Breast epithelium (tissue), 4 donors: Measurements from ENCODE around the gene PLAC1. TPM values are rescaled to one million over a fixed set of nuclear protein-coding genes. Genes with fewer than 3 reads are reported as not detected.

ENCODE experiments used
- DNase-seq, 2 donors: peaks; one replicate each; pipeline ENCODE4 v3.0.0-alpha.2; 2019; ENCODE audit warnings: low spot score in 2 of 2
- H3K27ac ChIP-seq, 2 donors: fragments of 200-600 bp; sonication (generic) in 1 of 2; one replicate each; pipeline ENCODE4 v1.5.1; 2016 to 2019; ENCODE audit warnings: mild to moderate bottlenecking in 1 of 2
- H3K27me3 ChIP-seq, 2 donors: fragments of 200-600 bp; sonication (generic) in 1 of 2; one replicate each; pipeline versions ENCODE4 v1.5.1 to v1.6.0; 2017 to 2019; ENCODE audit warnings: control low read depth in 1 of 2, mild to moderate bottlenecking in 1 of 2
- H3K36me3 ChIP-seq: fragments of 200-600 bp; one replicate; pipeline ENCODE4 v1.5.1; 2019
- H3K4me1 ChIP-seq, 2 donors: fragments of 200-600 bp; sonication (generic); one replicate each; pipeline ENCODE4 v1.5.1; 2016 to 2019; ENCODE audit warnings: control low read depth in 1 of 2
- H3K4me3 ChIP-seq, 3 donors: fragments of 200-600 bp; sonication (generic); 1 replicate in 2 of 3; 2 replicates in 1 of 3; pipeline ENCODE4 v1.5.1; 2016 to 2019; ENCODE audit warnings: mild to moderate bottlenecking in 3 of 3, moderate library complexity in 2 of 3
- H3K9me3 ChIP-seq, 2 donors: fragments of 200-600 bp; sonication (generic) in 1 of 2; one replicate each; pipeline ENCODE4 v1.5.1; 2016 to 2019; ENCODE audit warnings: control low read depth in 1 of 2
- POLR2A ChIP-seq: fragments of 450-650 bp; IDR thresholded peaks from one replicate; pipeline ENCODE4 v1.6.1; 2016; ENCODE audit warnings: antibody characterized with exemption, mild to moderate bottlenecking, moderate library complexity
- POLR2AphosphoS5 ChIP-seq, 3 donors: sonication (generic); formaldehyde crosslinking; IDR thresholded peaks; one replicate each; pipeline ENCODE4 v1.6.1; 2017; ENCODE audit warnings: antibody characterized with exemption in 3 of 3
- intact Hi-C: fragments of 100-400 bp; cut with DNase I; formaldehyde crosslinking; loops from one replicate; pipeline ENCODE4 v1.15.1; 2023; ENCODE audit warnings: low total_unique reads
- total RNA-seq, 3 donors: library from RNA; depleted of rRNA; stranded (reverse); fragments of >200 nt; gene quantifications; one replicate each; pipeline ENCODE4 v1.1.0, GENCODE V29; 2016
- TF ChIP-seq, protein P1 (sequence below), 3 donors: fragments of 450-650 bp; IDR thresholded peaks; one replicate each; pipeline ENCODE4 v1.5.1; 2016 to 2017; ENCODE audit warnings: antibody characterized with exemption in 3 of 3, mild to moderate bottlenecking in 3 of 3, moderate library complexity in 3 of 3

Gene PLAC1
- total RNA-seq, 3 donors from 2014 or later = not detected

- H3K36me3 ChIP-seq = no peaks in the 10 kb centered on the region
- no peaks in the 10 kb centered on the region for H3K9me3 ChIP-seq
- no peak overlapping the region for H3K27ac ChIP-seq
- DNase-seq = no peak
- no peak for TF ChIP-seq POLR2AphosphoS5 (IDR thresholded peaks at IDR 0.05)
- TF ChIP-seq, protein P1, sequence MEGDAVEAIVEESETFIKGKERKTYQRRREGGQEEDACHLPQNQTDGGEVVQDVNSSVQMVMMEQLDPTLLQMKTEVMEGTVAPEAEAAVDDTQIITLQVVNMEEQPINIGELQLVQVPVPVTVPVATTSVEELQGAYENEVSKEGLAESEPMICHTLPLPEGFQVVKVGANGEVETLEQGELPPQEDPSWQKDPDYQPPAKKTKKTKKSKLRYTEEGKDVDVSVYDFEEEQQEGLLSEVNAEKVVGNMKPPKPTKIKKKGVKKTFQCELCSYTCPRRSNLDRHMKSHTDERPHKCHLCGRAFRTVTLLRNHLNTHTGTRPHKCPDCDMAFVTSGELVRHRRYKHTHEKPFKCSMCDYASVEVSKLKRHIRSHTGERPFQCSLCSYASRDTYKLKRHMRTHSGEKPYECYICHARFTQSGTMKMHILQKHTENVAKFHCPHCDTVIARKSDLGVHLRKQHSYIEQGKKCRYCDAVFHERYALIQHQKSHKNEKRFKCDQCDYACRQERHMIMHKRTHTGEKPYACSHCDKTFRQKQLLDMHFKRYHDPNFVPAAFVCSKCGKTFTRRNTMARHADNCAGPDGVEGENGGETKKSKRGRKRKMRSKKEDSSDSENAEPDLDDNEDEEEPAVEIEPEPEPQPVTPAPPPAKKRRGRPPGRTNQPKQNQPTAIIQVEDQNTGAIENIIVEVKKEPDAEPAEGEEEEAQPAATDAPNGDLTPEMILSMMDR (IDR thresholded peaks at IDR 0.05) = no peak
- TF ChIP-seq POLR2A = no peak
- H3K4me1 ChIP-seq = no peaks in the 10 kb centered on the region
- intact Hi-C loops = no loop called here
- peaks cover 0 to 38% of the 10 kb centered on the region in 2 donors for H3K27me3 ChIP-seq
- H3K4me3 ChIP-seq = no peak overlapping the region
These were observed 35.4 kb upstream of the PLAC1 start for GRCh38 chrX:134693644-134694043.

GRCh38 chrX:134692990-134693389 is 34.7 kb upstream of the PLAC1 start:
- peaks cover 0 to 37% of the 10 kb centered on the region in 2 donors for H3K27me3 ChIP-seq
- no peak overlapping the region for H3K27ac ChIP-seq
- no peaks in the 10 kb centered on the region for H3K9me3 ChIP-seq
- no peaks in the 10 kb centered on the region for H3K36me3 ChIP-seq
- DNase-seq = no peak
- no peak overlapping the region for H3K4me3 ChIP-seq
- no peaks in the 10 kb centered on the region for H3K4me1 ChIP-seq
- intact Hi-C loops = no loop called here
- TF ChIP-seq, protein P1 (IDR thresholded peaks at IDR 0.05) = no peak
- TF ChIP-seq POLR2A (no peak), POLR2AphosphoS5 (IDR thresholded peaks at IDR 0.05) (no peak)

DNA sequence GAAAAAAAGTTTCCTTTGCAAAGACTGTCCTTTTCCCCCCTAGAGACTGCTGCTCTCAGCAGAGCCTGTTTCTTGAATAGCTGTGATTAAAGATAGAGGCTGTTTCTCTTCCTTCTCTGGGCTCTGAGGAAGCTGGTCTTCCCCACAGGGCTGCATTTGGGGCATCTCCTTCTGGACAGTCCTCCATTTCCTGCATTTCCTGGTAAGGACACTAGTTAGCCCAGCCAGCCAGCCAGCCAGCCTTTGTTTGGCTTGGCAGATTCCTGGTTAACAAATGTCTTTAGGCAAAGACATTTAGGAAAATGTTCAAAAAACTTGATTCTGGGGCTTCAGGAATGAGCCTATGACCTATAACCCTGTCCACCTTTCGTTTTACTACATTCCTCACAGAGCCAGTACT is 34.0 kb upstream of the PLAC1 start:
- DNase-seq = no peak
- H3K27me3 ChIP-seq = peaks cover 0 to 37% of the 10 kb centered on the region in 2 donors

GRCh38 chrX:134691453-134691852 is 33.2 kb upstream of the PLAC1 start:
- H3K4me3 ChIP-seq = no peak overlapping the region
- DNase-seq = no peak
- intact Hi-C loops = no loop called here
- H3K36me3 ChIP-seq = no peaks in the 10 kb centered on the region
- TF ChIP-seq, protein P1 (IDR thresholded peaks at IDR 0.05) = no peak
- TF ChIP-seq POLR2AphosphoS5 (IDR thresholded peaks at IDR 0.05) (no peak), POLR2A (no peak)
- H3K9me3 ChIP-seq = no peaks in the 10 kb centered on the region
- no peak overlapping the region for H3K27ac ChIP-seq
- H3K4me1 ChIP-seq = no peaks in the 10 kb centered on the region
- H3K27me3 ChIP-seq = peaks cover 0 to 40% of the 10 kb centered on the region in 2 donors

More for the DNA sequence above, 34.0 kb upstream of the PLAC1 start:
- no peak overlapping the region for H3K27ac ChIP-seq
- no peaks in the 10 kb centered on the region for H3K4me1 ChIP-seq
- H3K36me3 ChIP-seq = no peaks in the 10 kb centered on the region
- no peak overlapping the region for H3K4me3 ChIP-seq
- intact Hi-C loops = no loop called here
- TF ChIP-seq, protein P1 (IDR thresholded peaks at IDR 0.05) = no peak
- TF ChIP-seq POLR2A (no peak), POLR2AphosphoS5 (IDR thresholded peaks at IDR 0.05) (no peak)
- no peaks in the 10 kb centered on the region for H3K9me3 ChIP-seq

- no peak overlapping the region for H3K4me3 ChIP-seq
- H3K4me1 ChIP-seq = no peaks in the 10 kb centered on the region
- TF ChIP-seq, protein P1 (IDR thresholded peaks at IDR 0.05) = no peak
- TF ChIP-seq POLR2A = no peak
- TF ChIP-seq POLR2AphosphoS5 (IDR thresholded peaks at IDR 0.05) = no peak
- DNase-seq = no peak
- H3K36me3 ChIP-seq = no peaks in the 10 kb centered on the region
- intact Hi-C loops = no loop called here
- H3K27me3 ChIP-seq = peaks cover 0 to 45% of the 10 kb centered on the region in 2 donors
- no peaks in the 10 kb centered on the region for H3K9me3 ChIP-seq
- no peak overlapping the region for H3K27ac ChIP-seq
These were observed 30.6 kb upstream of the PLAC1 start for GRCh38 chrX:134688839-134689238.
